Measurements from ENCODE around the gene RGMB. TPM values are rescaled to one million over a fixed set of nuclear protein-coding genes. Genes with fewer than 3 reads are reported as not detected.
A peak's percentile ranks its signal among the peaks of the same experiment; 100 is the strongest.

Gene RGMB
- total and polyA plus RNA-seq, 4 donors = 2.5 to 5.3 (median 3.0) TPM

DNA sequence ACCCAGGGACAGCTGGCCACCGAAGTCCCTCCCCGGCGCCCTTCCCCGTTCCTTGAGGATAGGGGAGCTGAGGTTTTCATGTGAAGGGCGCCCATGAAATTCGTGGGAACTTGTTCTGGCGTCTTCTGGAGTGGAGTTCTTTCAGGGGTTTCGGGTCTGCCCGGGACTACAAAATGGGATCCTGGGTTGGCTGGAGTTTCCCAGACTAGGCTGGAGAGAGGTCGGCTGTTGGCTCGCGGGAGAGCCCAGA is 3.6 kb upstream of the RGMB start:
- Histone ChIP-seq H3K4me1 (ENCODE audit: control insufficient read depth in 4 of 4, insufficient read depth in 4 of 4, low read length in 3 of 4) (peaks cover 9 to 59% (median 42%) of the 10 kb centered on the region in 4 donors), H3K9me3 (ENCODE audit: control insufficient read depth in 4 of 4, low read length in 3 of 4) (no peaks in the 10 kb centered on the region), H3K27ac (ENCODE audit: low read depth in 1 of 2, low read length in 2 of 2) (no peak overlapping the region), H3K4me3 (ENCODE audit: low read depth in 1 of 3, low read length in 3 of 3) (peak overlapping the region; percentile 47 to 78 (median 77)), H3K9ac (ENCODE audit: low read depth in 1 of 2, low read length in 2 of 2) (peak overlapping the region in 1 of 2 donors; percentile 12), H3K36me3 (ENCODE audit: control insufficient read depth in 4 of 4, insufficient read depth in 3 of 4, low read depth in 1 of 4, low read length in 3 of 4) (no peaks in the 10 kb centered on the region), H3K27me3 (ENCODE audit: control insufficient read depth in 4 of 4, insufficient read depth in 4 of 4, low read length in 3 of 4) (peaks cover 0 to 2% (median 0%) of the 10 kb centered on the region in 4 donors)
- 1% methylated on average over 12 of the region's 12 CpGs for WGBS
- DNase-seq (ENCODE audit: low spot score) = no peak
- no peak for TF ChIP-seq EGR1 (IDR thresholded peaks at IDR 0.05; ENCODE audit: low read depth in 2 of 2)
- TF ChIP-seq MAX (IDR thresholded peaks at IDR 0.05) = no peak
- TF ChIP-seq HNF4G (IDR thresholded peaks at IDR 0.05) = no peak
- no peak for TF ChIP-seq RXRA (IDR thresholded peaks at IDR 0.05)
- TF ChIP-seq CTCF (IDR thresholded peaks at IDR 0.05; ENCODE audit: low read depth, low read length, missing input control) = no peak
- TF ChIP-seq, protein P1, sequence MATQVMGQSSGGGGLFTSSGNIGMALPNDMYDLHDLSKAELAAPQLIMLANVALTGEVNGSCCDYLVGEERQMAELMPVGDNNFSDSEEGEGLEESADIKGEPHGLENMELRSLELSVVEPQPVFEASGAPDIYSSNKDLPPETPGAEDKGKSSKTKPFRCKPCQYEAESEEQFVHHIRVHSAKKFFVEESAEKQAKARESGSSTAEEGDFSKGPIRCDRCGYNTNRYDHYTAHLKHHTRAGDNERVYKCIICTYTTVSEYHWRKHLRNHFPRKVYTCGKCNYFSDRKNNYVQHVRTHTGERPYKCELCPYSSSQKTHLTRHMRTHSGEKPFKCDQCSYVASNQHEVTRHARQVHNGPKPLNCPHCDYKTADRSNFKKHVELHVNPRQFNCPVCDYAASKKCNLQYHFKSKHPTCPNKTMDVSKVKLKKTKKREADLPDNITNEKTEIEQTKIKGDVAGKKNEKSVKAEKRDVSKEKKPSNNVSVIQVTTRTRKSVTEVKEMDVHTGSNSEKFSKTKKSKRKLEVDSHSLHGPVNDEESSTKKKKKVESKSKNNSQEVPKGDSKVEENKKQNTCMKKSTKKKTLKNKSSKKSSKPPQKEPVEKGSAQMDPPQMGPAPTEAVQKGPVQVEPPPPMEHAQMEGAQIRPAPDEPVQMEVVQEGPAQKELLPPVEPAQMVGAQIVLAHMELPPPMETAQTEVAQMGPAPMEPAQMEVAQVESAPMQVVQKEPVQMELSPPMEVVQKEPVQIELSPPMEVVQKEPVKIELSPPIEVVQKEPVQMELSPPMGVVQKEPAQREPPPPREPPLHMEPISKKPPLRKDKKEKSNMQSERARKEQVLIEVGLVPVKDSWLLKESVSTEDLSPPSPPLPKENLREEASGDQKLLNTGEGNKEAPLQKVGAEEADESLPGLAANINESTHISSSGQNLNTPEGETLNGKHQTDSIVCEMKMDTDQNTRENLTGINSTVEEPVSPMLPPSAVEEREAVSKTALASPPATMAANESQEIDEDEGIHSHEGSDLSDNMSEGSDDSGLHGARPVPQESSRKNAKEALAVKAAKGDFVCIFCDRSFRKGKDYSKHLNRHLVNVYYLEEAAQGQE (IDR thresholded peaks at IDR 0.05) = no peak
- TF ChIP-seq, protein P2, sequence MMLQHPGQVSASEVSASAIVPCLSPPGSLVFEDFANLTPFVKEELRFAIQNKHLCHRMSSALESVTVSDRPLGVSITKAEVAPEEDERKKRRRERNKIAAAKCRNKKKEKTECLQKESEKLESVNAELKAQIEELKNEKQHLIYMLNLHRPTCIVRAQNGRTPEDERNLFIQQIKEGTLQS (IDR thresholded peaks at IDR 0.05) = no peak
- TF ChIP-seq GABPA (IDR thresholded peaks at IDR 0.05 in 1 of 2, conservative IDR thresholded peaks at IDR 0.05 in 1 of 2) = no peak

DNA sequence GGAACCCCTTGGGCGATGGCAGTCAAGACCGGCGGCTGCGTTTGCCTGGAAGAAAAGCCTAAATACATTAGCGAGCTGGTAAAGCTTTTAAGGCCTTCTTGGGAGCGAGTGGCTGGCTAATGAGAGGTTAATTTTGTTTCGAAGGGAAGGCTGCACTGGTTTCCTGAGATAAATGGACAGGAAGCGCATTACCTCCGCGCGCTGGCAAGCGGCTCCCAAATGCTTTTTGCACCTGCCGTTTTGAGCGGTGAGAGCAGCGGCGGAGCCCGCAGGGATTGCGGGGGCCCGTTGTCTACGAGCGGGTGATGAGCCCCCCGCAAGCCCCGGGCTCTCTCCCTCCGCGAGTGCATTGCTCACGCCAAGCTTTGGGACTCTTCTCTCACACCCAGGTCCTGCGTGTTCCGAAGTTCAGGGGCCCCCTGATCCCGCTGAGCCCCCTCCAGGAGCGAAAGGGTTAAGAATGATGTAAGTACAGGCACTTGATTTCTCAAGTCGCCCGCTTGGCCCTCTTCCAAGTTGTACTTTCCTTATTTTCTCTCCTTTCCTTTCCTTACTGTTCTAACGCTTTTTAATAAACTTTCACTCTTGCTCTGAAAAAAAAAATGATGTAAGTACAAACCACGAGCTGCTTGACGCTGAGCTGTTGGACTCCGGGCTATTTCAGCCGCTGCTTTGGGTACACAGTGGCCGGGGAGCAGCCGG is 3.1 kb upstream of the RGMB start:
- H3K27ac ChIP-seq (ENCODE audit: low read depth in 1 of 2, low read length in 2 of 2) = peak overlapping the region; percentile 25 to 48
- H3K36me3 ChIP-seq (ENCODE audit: control insufficient read depth in 4 of 4, insufficient read depth in 3 of 4, low read depth in 1 of 4, low read length in 3 of 4) = no peaks in the 10 kb centered on the region
- H3K27me3 ChIP-seq (ENCODE audit: control insufficient read depth in 4 of 4, insufficient read depth in 4 of 4, low read length in 3 of 4) = peaks cover 0 to 2% (median 0%) of the 10 kb centered on the region in 4 donors
- TF ChIP-seq HNF4G (IDR thresholded peaks at IDR 0.05) = no peak
- TF ChIP-seq JUND (IDR thresholded peaks at IDR 0.05) = peak in 1 of 2 donors; percentile 25
- TF ChIP-seq, protein P1 (IDR thresholded peaks at IDR 0.05) = no peak
- TF ChIP-seq SP1 (IDR thresholded peaks at IDR 0.05) = peak; percentile 15
- TF ChIP-seq HNF4A (conservative IDR thresholded peaks at IDR 0.05) = peak; percentile 34 to 37
- TF ChIP-seq, protein P2 (IDR thresholded peaks at IDR 0.05) = peak; percentile 57
- H3K4me1 ChIP-seq (ENCODE audit: control insufficient read depth in 4 of 4, insufficient read depth in 4 of 4, low read length in 3 of 4) = peaks cover 9 to 64% (median 45%) of the 10 kb centered on the region in 4 donors
- H3K9me3 ChIP-seq (ENCODE audit: control insufficient read depth in 4 of 4, low read length in 3 of 4) = no peaks in the 10 kb centered on the region
- peak overlapping the region; percentile 52 to 75 for H3K9ac ChIP-seq (ENCODE audit: low read depth in 1 of 2, low read length in 2 of 2)
- peak overlapping the region; percentile 47 to 78 (median 77) for H3K4me3 ChIP-seq (ENCODE audit: low read depth in 1 of 3, low read length in 3 of 3)
- DNase-seq (ENCODE audit: low spot score) = no peak
- under 1% methylated on average over 39 of the region's 39 CpGs for WGBS
